ENCODE measurements around the gene ADH4. TPM values are rescaled to one million over a fixed set of nuclear protein-coding genes. Genes with fewer than 3 reads are reported as not detected.
"Not testable (repeated sequence)": the region's sequence is repeated elsewhere in the genome, so short reads cannot be mapped to it uniquely, and the experiment has no call there.

ADH4 gene
- total RNA-seq: 1 to 10 TPM in 1 of 4 donors, not detected in 3; 3.2 TPM

GRCh38 chr4:99144070-99144469 is at the start of gene ADH4:
TSS of gene ADH4 (minus strand) at chr4:99144297. CDS start at chr4:99144222, 75 bp downstream.
- Histone ChIP-seq H3K27ac (peak within 1 kb of the TSS in 1 of 2 donors; percentile 38), H3K9me3 (no peaks in the 10 kb centered on the region), H3K36me3 (no peaks in the 10 kb centered on the region), H3K4me1 (no peaks in the 10 kb centered on the region), H3K27me3 (no peaks in the 10 kb centered on the region), H3K4me3 (no peak within 1 kb of the TSS)
- TF ChIP-seq POLR2A (IDR thresholded peaks at IDR 0.05) (no peak), CTCF (IDR thresholded peaks at IDR 0.05) (no peak)
- intact Hi-C loops (cut with DNase I; ENCODE audit: low total_unique reads): no loop called here
- DNase-seq: peak in 1 of 2 donors; percentile 20

- H3K27me3 ChIP-seq: no peaks in the 10 kb centered on the region
- TF ChIP-seq CTCF (IDR thresholded peaks at IDR 0.05) (no peak), POLR2A (IDR thresholded peaks at IDR 0.05) (no peak)
- no peaks in the 10 kb centered on the region for H3K36me3 ChIP-seq
- DNase-seq: no peak
- intact Hi-C loops (cut with DNase I; ENCODE audit: low total_unique reads): no loop called here
- no peaks in the 10 kb centered on the region for H3K9me3 ChIP-seq
- H3K27ac ChIP-seq: peak overlapping the region in 1 of 2 donors; percentile 16
- no peak overlapping the region for H3K4me3 ChIP-seq
- no peaks in the 10 kb centered on the region for H3K4me1 ChIP-seq
Measured at GRCh38 chr4:99190336-99190735, 46.2 kb upstream of the ADH4 start.

- H3K4me1 ChIP-seq; intact Hi-C loops (cut with DNase I; ENCODE audit: low total_unique reads); H3K9me3 ChIP-seq; H3K27me3 ChIP-seq; DNase-seq; H3K36me3 ChIP-seq; H3K4me3 ChIP-seq: not testable (repeated sequence)
- peak overlapping the region in 1 of 2 donors; percentile 16 for H3K27ac ChIP-seq
Measured at GRCh38 chr4:99189900-99190299, 45.8 kb upstream of the ADH4 start.

GRCh38 chr4:99186029-99186428 is 41.9 kb upstream of the ADH4 start:
- H3K36me3 ChIP-seq: no peaks in the 10 kb centered on the region
- no peaks in the 10 kb centered on the region for H3K4me1 ChIP-seq
- intact Hi-C loops (cut with DNase I; ENCODE audit: low total_unique reads): no loop called here
- no peak overlapping the region for H3K27ac ChIP-seq
- H3K4me3 ChIP-seq: no peak overlapping the region
- TF ChIP-seq POLR2A (IDR thresholded peaks at IDR 0.05): no peak
- TF ChIP-seq CTCF (IDR thresholded peaks at IDR 0.05): no peak
- no peak for DNase-seq
- no peaks in the 10 kb centered on the region for H3K27me3 ChIP-seq
- no peaks in the 10 kb centered on the region for H3K9me3 ChIP-seq

- no peaks in the 10 kb centered on the region for H3K36me3 ChIP-seq
- TF ChIP-seq POLR2A (IDR thresholded peaks at IDR 0.05) (no peak), CTCF (IDR thresholded peaks at IDR 0.05) (no peak)
- DNase-seq: no peak
- intact Hi-C loops (cut with DNase I; ENCODE audit: low total_unique reads): no loop called here
- H3K4me3 ChIP-seq: no peak overlapping the region
- H3K27ac ChIP-seq: no peak overlapping the region
- no peaks in the 10 kb centered on the region for H3K4me1 ChIP-seq
- H3K9me3 ChIP-seq: no peaks in the 10 kb centered on the region
- no peaks in the 10 kb centered on the region for H3K27me3 ChIP-seq
Measured at GRCh38 chr4:99185581-99185980, 41.5 kb upstream of the ADH4 start.
